Measurements from ENCODE around the gene MRPS6.

MRPS6 gene

DNA sequence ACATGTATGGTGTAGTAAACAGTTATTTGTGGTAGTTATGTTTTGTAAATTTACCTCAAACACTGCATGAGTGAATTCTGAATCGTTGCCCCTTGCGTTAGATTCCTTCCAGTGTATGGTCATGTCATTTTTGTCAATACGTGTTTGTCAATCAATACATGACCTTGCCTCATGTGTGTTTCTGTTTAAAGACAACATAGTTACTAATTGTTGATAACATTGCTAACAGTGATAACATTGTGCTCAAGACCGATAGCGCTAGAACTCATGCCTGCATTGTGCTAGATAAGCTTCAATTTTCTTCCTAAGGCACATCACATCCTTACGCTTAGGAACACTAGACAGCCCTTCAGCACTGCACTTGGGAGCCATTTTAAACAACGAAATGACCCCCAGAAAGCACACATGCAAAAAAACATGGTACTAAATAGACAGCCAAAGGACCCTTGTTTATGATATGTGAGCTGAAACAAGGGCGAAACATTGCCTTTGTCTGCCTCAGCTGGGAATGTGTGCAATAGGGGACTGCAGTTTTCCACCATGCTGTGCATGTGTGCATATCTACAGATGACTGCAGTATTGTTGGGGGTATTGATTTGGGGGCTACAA lies 37.3 kb downstream of the MRPS6 start:
- H3K79me2 ChIP-seq (ENCODE audit: insufficient read depth, low read length) = peaks cover 93% of the 10 kb centered on the region
- DNase-seq = no peak

DNA sequence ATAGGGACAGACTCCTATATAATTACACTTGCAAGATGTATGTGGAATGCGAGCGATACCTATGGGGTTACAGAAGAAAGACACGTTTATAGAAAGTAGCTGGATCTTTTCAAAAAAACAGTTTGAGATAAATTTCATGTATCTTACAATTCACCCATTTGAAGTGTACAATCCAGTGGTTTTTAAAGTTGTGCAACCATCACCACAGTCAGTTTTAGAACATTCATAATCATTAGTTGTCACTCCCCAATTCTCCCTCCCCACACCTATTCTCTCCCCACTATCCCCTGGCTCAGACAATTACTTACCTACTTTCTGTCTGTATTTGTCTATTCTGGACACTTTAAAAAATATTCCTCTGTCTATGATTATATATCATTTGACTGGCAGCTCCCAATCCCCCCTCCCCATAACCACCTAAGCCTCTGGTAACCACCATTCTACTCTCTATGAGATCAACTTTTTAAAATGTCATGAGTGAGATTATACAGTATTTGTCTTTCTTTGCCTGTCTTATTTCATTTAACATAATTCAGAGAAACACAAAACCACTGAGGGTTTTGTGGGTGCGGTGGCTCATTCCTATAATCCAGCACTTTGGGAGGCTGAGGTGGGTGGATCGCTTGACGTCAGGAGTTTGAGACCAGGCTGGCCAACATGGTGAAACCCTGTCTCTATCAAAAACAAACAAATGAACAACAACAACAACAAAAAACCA lies 39.1 kb downstream of the MRPS6 start:
- H3K27ac ChIP-seq (ENCODE audit: low read length) = no peak overlapping the region

More for the DNA sequence above, 37.3 kb downstream of the MRPS6 start:
- no peak overlapping the region for H3K4me3 ChIP-seq (ENCODE audit: low read depth in 1 of 2, low read length in 2 of 2)
- no peak overlapping the region for H3K9ac ChIP-seq (ENCODE audit: low read depth, low read length)
- H3K4me1 ChIP-seq (ENCODE audit: insufficient read depth, low read length) = no peaks in the 10 kb centered on the region
- no peak overlapping the region for H2AFZ ChIP-seq (ENCODE audit: low read depth, low read length)
- H3K36me3 ChIP-seq (ENCODE audit: insufficient read depth, low read length) = no peaks in the 10 kb centered on the region; the same call in 1 of the 2 replicates
- ATAC-seq (ENCODE audit: insufficient read depth, low read depth) = no peak
- H3K27ac ChIP-seq (ENCODE audit: low read length) = no peak overlapping the region
- no peaks in the 10 kb centered on the region for H3K9me3 ChIP-seq (ENCODE audit: insufficient read depth, low read length, severe bottlenecking)
- TF ChIP-seq, protein P1, sequence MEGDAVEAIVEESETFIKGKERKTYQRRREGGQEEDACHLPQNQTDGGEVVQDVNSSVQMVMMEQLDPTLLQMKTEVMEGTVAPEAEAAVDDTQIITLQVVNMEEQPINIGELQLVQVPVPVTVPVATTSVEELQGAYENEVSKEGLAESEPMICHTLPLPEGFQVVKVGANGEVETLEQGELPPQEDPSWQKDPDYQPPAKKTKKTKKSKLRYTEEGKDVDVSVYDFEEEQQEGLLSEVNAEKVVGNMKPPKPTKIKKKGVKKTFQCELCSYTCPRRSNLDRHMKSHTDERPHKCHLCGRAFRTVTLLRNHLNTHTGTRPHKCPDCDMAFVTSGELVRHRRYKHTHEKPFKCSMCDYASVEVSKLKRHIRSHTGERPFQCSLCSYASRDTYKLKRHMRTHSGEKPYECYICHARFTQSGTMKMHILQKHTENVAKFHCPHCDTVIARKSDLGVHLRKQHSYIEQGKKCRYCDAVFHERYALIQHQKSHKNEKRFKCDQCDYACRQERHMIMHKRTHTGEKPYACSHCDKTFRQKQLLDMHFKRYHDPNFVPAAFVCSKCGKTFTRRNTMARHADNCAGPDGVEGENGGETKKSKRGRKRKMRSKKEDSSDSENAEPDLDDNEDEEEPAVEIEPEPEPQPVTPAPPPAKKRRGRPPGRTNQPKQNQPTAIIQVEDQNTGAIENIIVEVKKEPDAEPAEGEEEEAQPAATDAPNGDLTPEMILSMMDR (IDR thresholded peaks at IDR 0.05; ENCODE audit: borderline replicate concordance, extremely low read depth, low read length, poor library complexity, severe bottlenecking) = no peak
- no peak for TF ChIP-seq EZH2 (IDR thresholded peaks at IDR 0.05; ENCODE audit: borderline replicate concordance, low read depth, low read length, severe bottlenecking)
- no peaks in the 10 kb centered on the region for H3K27me3 ChIP-seq (ENCODE audit: insufficient read depth, low read length, poor library complexity)
- 0 out of 2 replicates have a peak, but pooled peaks cover 4% of the 10 kb centered on the region for H4K20me1 ChIP-seq (ENCODE audit: insufficient read depth, low read length)
- no peak overlapping the region for H3K4me2 ChIP-seq (ENCODE audit: insufficient read depth, low read length)

DNA sequence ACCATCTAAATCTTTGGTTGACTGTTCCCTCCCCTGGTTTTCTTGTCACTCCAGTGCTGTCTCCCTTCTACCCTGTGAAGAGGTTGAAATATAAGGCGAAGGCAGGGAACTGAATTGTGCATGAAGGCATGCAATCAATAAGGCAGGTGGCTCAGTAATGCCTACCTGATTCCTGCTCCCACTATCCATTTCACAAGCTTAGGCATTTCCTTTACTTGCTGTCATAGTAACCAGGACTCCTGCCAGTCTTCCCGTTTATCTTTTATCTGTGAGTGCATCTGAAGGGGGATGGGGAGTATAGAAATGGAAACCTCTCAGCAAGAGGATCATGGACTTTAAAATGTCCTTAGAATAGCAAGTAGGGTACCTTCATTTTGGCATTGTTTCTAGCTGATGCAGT lies 40.5 kb downstream of the MRPS6 start:
- H3K27me3 ChIP-seq (ENCODE audit: insufficient read depth, low read length, poor library complexity) = no peaks in the 10 kb centered on the region
- H2AFZ ChIP-seq (ENCODE audit: low read depth, low read length) = no peak overlapping the region
- ATAC-seq (ENCODE audit: insufficient read depth, low read depth) (no peak), DNase-seq (no peak)
- no peaks in the 10 kb centered on the region for H3K9me3 ChIP-seq (ENCODE audit: insufficient read depth, low read length, severe bottlenecking)
- no peak overlapping the region for H3K9ac ChIP-seq (ENCODE audit: low read depth, low read length)
- TF ChIP-seq EZH2 (IDR thresholded peaks at IDR 0.05; ENCODE audit: borderline replicate concordance, low read depth, low read length, severe bottlenecking) = no peak
- TF ChIP-seq, protein P1 (IDR thresholded peaks at IDR 0.05; ENCODE audit: borderline replicate concordance, extremely low read depth, low read length, poor library complexity, severe bottlenecking) = no peak
- peaks cover 4% of the 10 kb centered on the region; the same call in 1 of the 2 replicates for H4K20me1 ChIP-seq (ENCODE audit: insufficient read depth, low read length)
- no peak overlapping the region for H3K4me2 ChIP-seq (ENCODE audit: insufficient read depth, low read length)
- H3K27ac ChIP-seq (ENCODE audit: low read length) = no peak overlapping the region
- H3K79me2 ChIP-seq (ENCODE audit: insufficient read depth, low read length) = peaks cover 93% of the 10 kb centered on the region
- H3K4me1 ChIP-seq (ENCODE audit: insufficient read depth, low read length) = no peaks in the 10 kb centered on the region
- H3K4me3 ChIP-seq (ENCODE audit: low read depth in 1 of 2, low read length in 2 of 2) = no peak overlapping the region
- H3K36me3 ChIP-seq (ENCODE audit: insufficient read depth, low read length) = peaks cover 6% of the 10 kb centered on the region; the same call in 1 of the 2 replicates

More for the DNA sequence above, 39.1 kb downstream of the MRPS6 start:
- H3K4me2 ChIP-seq (ENCODE audit: insufficient read depth, low read length) = no peak overlapping the region
- DNase-seq (no peak), ATAC-seq (ENCODE audit: insufficient read depth, low read depth) (no peak)
- H3K9ac ChIP-seq (ENCODE audit: low read depth, low read length) = no peak overlapping the region
- no peak overlapping the region for H2AFZ ChIP-seq (ENCODE audit: low read depth, low read length)
- no peak overlapping the region for H3K4me3 ChIP-seq (ENCODE audit: low read depth in 1 of 2, low read length in 2 of 2)
- H3K36me3 ChIP-seq (ENCODE audit: insufficient read depth, low read length) = peaks cover 3% of the 10 kb centered on the region; the same call in 1 of the 2 replicates
- peaks cover 8% of the 10 kb centered on the region; the same call in 1 of the 2 replicates for H4K20me1 ChIP-seq (ENCODE audit: insufficient read depth, low read length)
- H3K79me2 ChIP-seq (ENCODE audit: insufficient read depth, low read length) = peaks cover 92% of the 10 kb centered on the region
- TF ChIP-seq, protein P1 (IDR thresholded peaks at IDR 0.05; ENCODE audit: borderline replicate concordance, extremely low read depth, low read length, poor library complexity, severe bottlenecking) = no peak
- TF ChIP-seq EZH2 (IDR thresholded peaks at IDR 0.05; ENCODE audit: borderline replicate concordance, low read depth, low read length, severe bottlenecking) = no peak
- no peaks in the 10 kb centered on the region for H3K9me3 ChIP-seq (ENCODE audit: insufficient read depth, low read length, severe bottlenecking)
- H3K4me1 ChIP-seq (ENCODE audit: insufficient read depth, low read length) = no peaks in the 10 kb centered on the region
- H3K27me3 ChIP-seq (ENCODE audit: insufficient read depth, low read length, poor library complexity) = no peaks in the 10 kb centered on the region
